H1 (cell line): ENCODE results near the gene C11orf98. TPM values are rescaled to one million over a fixed set of nuclear protein-coding genes. Genes with fewer than 3 reads are reported as not detected.
A peak's percentile ranks its signal among the peaks of the same experiment; 100 is the strongest.

ENCODE experiments used
- CTCF ChIA-PET: fragments of 300-600 bp; sonication (Branson Sonifier 250); formaldehyde crosslinking; loops from one replicate; lab custom pipeline; 2021; ENCODE audit not compliant: partially characterized antibody; lab: Charles Lee
- POLR2A ChIA-PET: fragments of 300-600 bp; sonication (Branson Sonifier 250); formaldehyde crosslinking; loops from one replicate; lab custom pipeline; 2021; ENCODE audit warnings: inconsistent platforms; ENCODE audit not compliant: partially characterized antibody; lab: Charles Lee
- DNase-seq, 2 experiments: peaks; one replicate each; pipeline versions ENCODE4 v3.0.0 to v3.0.0-alpha.2; 2010 to 2022; ENCODE audit warnings: low spot score in 2 of 2, low read depth in 1 of 2, mixed read lengths in 1 of 2
- FAIRE-seq: peaks from 2 replicates; lab custom pipeline; 2011; peaks lifted over from hg19 to GRCh38; lab: Jason Lieb, UNC
- H2AFZ ChIP-seq: 2 replicates; pipeline ENCODE4 v1.8.1; 2012; ENCODE audit warnings: low read length, inconsistent platforms
- H2AK5ac ChIP-seq: 2 replicates; pipeline ENCODE4 v1.6.1; 2013; ENCODE audit warnings: low read depth, low read length
- H2BK120ac ChIP-seq: replicated peaks from 2 replicates; pipeline ENCODE3; 2013; ENCODE audit warnings: low read depth, low read length, inconsistent platforms
- H2BK12ac ChIP-seq: 2 replicates; pipeline ENCODE4 v1.6.1; 2013; ENCODE audit warnings: low read depth, low read length
- H2BK15ac ChIP-seq: 2 replicates; pipeline ENCODE4 v1.6.1; 2013; ENCODE audit warnings: low read length
- H2BK20ac ChIP-seq: 2 replicates; pipeline ENCODE4 v1.6.1; 2013; ENCODE audit warnings: low read length
- H2BK5ac ChIP-seq: 2 replicates; pipeline ENCODE4 v1.6.1; 2013; ENCODE audit warnings: low read depth, low read length
- H3K14ac ChIP-seq: 2 replicates; pipeline ENCODE4 v1.6.1; 2013; ENCODE audit warnings: inconsistent platforms; ENCODE audit not compliant: insufficient read length
- H3K18ac ChIP-seq: 2 replicates; pipeline ENCODE4 v1.6.1; 2013; ENCODE audit warnings: low read length; ENCODE audit errors: extremely low read depth
- H3K23ac ChIP-seq: 2 replicates; pipeline ENCODE4 v1.6.1; 2013; ENCODE audit warnings: inconsistent platforms; ENCODE audit not compliant: insufficient read length
- H3K23me2 ChIP-seq: 2 replicates; pipeline ENCODE4 v1.6.1; 2013; ENCODE audit warnings: low read depth, low read length
- H3K27ac ChIP-seq: 2 replicates; pipeline ENCODE4 v1.6.1; 2011; ENCODE audit warnings: low read depth, low read length, inconsistent platforms
- H3K27me3 ChIP-seq, 4 experiments: replicated peaks in 1 of 4; 1 replicate in 1 of 4; 2 replicates in 3 of 4; pipeline versions ENCODE4 v1.6.1 to v1.8.1; 2011 to 2013; ENCODE audit warnings: low read length in 3 of 4, mild to moderate bottlenecking in 3 of 4, inconsistent platforms in 2 of 4, mixed read lengths in 2 of 4, moderate library complexity in 1 of 4; ENCODE audit not compliant: control insufficient read depth in 3 of 4, insufficient read depth in 3 of 4; ENCODE audit errors: extremely low read depth in 1 of 4
- H3K36me3 ChIP-seq, 4 experiments: 2 replicates each; pipeline versions ENCODE4 v1.6.1 to v1.8.1; 2011 to 2013; ENCODE audit warnings: mild to moderate bottlenecking in 4 of 4, low read length in 3 of 4, moderate library complexity in 2 of 4, control low read depth in 1 of 4, inconsistent platforms in 1 of 4; ENCODE audit not compliant: insufficient read depth in 4 of 4, control insufficient read depth in 2 of 4
- H3K4ac ChIP-seq: replicated peaks from 2 replicates; pipeline ENCODE3; 2013; ENCODE audit warnings: low read length, low read depth, mixed read lengths, inconsistent platforms; ENCODE audit not compliant: insufficient read length
- H3K4me1 ChIP-seq, 4 experiments: replicated peaks in 1 of 4; 1 replicate in 1 of 4; 2 replicates in 3 of 4; pipeline versions ENCODE4 v1.6.1 to v1.8.1; 2011 to 2013; ENCODE audit warnings: low read length in 3 of 4, inconsistent platforms in 2 of 4, mixed read lengths in 1 of 4; ENCODE audit not compliant: insufficient read depth in 4 of 4, control insufficient read depth in 3 of 4
- H3K4me2 ChIP-seq, 2 experiments: 2 replicates each; pipeline versions ENCODE4 v1.6.1 to v1.8.1; 2011 to 2013; ENCODE audit warnings: low read depth in 2 of 2, low read length in 2 of 2, control low read depth in 1 of 2, inconsistent platforms in 1 of 2, mild to moderate bottlenecking in 1 of 2; ENCODE audit not compliant: insufficient read depth in 1 of 2
- H3K4me3 ChIP-seq, 4 experiments: fragments of 200-600, 300-600 bp in 1 of 4; sonication (generic), shearing (Covaris generic), sonication (Bioruptor Twin) in 1 of 4; 2 replicates each; pipeline versions ENCODE4 v1.5.1 to v1.8.1; 2011 to 2016; ENCODE audit warnings: low read length in 4 of 4, low read depth in 3 of 4, control low read depth in 2 of 4, inconsistent platforms in 2 of 4, mild to moderate bottlenecking in 2 of 4, mixed read lengths in 1 of 4, moderate library complexity in 1 of 4; ENCODE audit not compliant: insufficient read depth in 2 of 4; ENCODE audit errors: extremely low read depth in 1 of 4
- H3K56ac ChIP-seq: replicated peaks from 2 replicates; pipeline ENCODE3; 2013; ENCODE audit warnings: low read depth, mild to moderate bottlenecking, mixed read lengths, low read length, inconsistent platforms; ENCODE audit not compliant: insufficient read length
- H3K79me1 ChIP-seq: 2 replicates; pipeline ENCODE4 v1.6.1; 2013; ENCODE audit warnings: low read depth, low read length, control low read depth
- H3K79me2 ChIP-seq, 2 experiments: 2 replicates each; pipeline versions ENCODE4 v1.6.1 to v1.8.1; 2012 to 2013; ENCODE audit warnings: low read length in 2 of 2, mild to moderate bottlenecking in 2 of 2, inconsistent platforms in 1 of 2; ENCODE audit not compliant: insufficient read depth in 2 of 2, control insufficient read depth in 1 of 2
- H3K9ac ChIP-seq, 4 experiments: replicated peaks in 1 of 4; 1 replicate in 1 of 4; 2 replicates in 3 of 4; pipeline versions ENCODE4 v1.6.1 to v1.8.1; 2011 to 2013; ENCODE audit warnings: low read depth in 3 of 4, low read length in 3 of 4, control low read depth in 2 of 4, mild to moderate bottlenecking in 2 of 4, moderate library complexity in 2 of 4, inconsistent platforms in 1 of 4; ENCODE audit errors: extremely low read depth in 1 of 4
- H3K9me3 ChIP-seq, 2 experiments: 2 replicates each; pipeline versions ENCODE4 v1.6.1 to v1.8.1; 2012 to 2013; ENCODE audit warnings: mild to moderate bottlenecking in 2 of 2, moderate library complexity in 2 of 2, control low read depth in 1 of 2, inconsistent platforms in 1 of 2, low read depth in 1 of 2, low read length in 1 of 2, mixed read lengths in 1 of 2; ENCODE audit not compliant: insufficient read depth in 2 of 2
- H4K20me1 ChIP-seq, 2 experiments: replicated peaks in 1 of 2; 2 replicates each; pipeline versions ENCODE3 to v1.8.1; 2011 to 2013; ENCODE audit warnings: inconsistent platforms in 2 of 2, low read length in 2 of 2, mild to moderate bottlenecking in 1 of 2; ENCODE audit not compliant: insufficient read depth in 2 of 2, control insufficient read depth in 1 of 2
- H4K5ac ChIP-seq: 2 replicates; pipeline ENCODE4 v1.6.1; 2013; ENCODE audit warnings: low read length, low read depth, mixed read lengths, inconsistent platforms; ENCODE audit not compliant: insufficient read length
- H4K8ac ChIP-seq: 2 replicates; pipeline ENCODE4 v1.8.0; 2013; ENCODE audit warnings: mild to moderate bottlenecking, moderate library complexity, low read length, inconsistent platforms; ENCODE audit not compliant: insufficient read depth; ENCODE audit errors: extremely low read depth
- H4K91ac ChIP-seq: replicated peaks from 2 replicates; pipeline ENCODE3; 2013; ENCODE audit warnings: low read length, mixed read lengths, inconsistent platforms; ENCODE audit not compliant: insufficient read length
- KDM5A ChIP-seq: fragments of 200-600 bp; IDR thresholded peaks from 2 replicates; pipeline ENCODE4 v1.7.1; 2012; ENCODE audit warnings: mild to moderate bottlenecking, low read length, inconsistent platforms, mixed read lengths
- PHF8 ChIP-seq: fragments of 200-600 bp; sonication (generic); conservative IDR thresholded peaks from 2 replicates; pipeline ENCODE4 v1.7.1; 2012; ENCODE audit warnings: low read depth, mild to moderate bottlenecking, inconsistent platforms, low read length, moderate library complexity
- SUZ12 ChIP-seq: fragments of 200-600 bp; sonication (generic); IDR thresholded peaks from 2 replicates; pipeline ENCODE4 v1.6.1; 2012; ENCODE audit warnings: mild to moderate bottlenecking, inconsistent platforms, low read length, moderate library complexity, mixed read lengths
- WGBS, 2 experiments: shearing (Covaris generic) in 1 of 2; methylation state at CpG; one replicate each; pipeline versions ENCODE4 v1.1.6 to v1.1.7; 2013 to 2015; ENCODE audit warnings: low lambda C conversion rate in 2 of 2, mixed read lengths in 2 of 2, inconsistent platforms in 1 of 2, low coverage in 1 of 2, missing lambda C conversion rate in 1 of 2; ENCODE audit not compliant: insufficient replicate concordance in 2 of 2, insufficient coverage in 1 of 2, insufficient read length in 1 of 2; ENCODE audit errors: extremely low coverage in 1 of 2, missing lambda C conversion rate in 1 of 2; 5-methylcytosine and 5-hydroxymethylcytosine counted together
- polyA plus RNA-seq, 7 experiments: library from polyadenylated mRNA; depleted of rRNA in 3 of 7; stranded (reverse) in 5 of 7; unstranded in 2 of 7; fragments of >200 nt in 5 of 7; fragments of 200-250 nt in 2 of 7; gene quantifications; 1 replicate in 5 of 7; 2 replicates in 1 of 7; 4 replicates in 1 of 7; pipeline versions ENCODE4 v1.2.1 to v1.2.3, GENCODE V29; 2011 to 2013; ENCODE audit warnings: missing spikeins in 2 of 7, mixed read lengths in 2 of 7
- total RNA-seq: library from RNA; stranded (reverse); fragmentation: NEBNext Ultra II Directional; extraction: Animal tissue kit (Norgen Biotek cat#: 25700); gene quantifications from 2 replicates; pipeline ENCODE4 v1.2.1, GENCODE V29; 2021

C11orf98 gene
- total and polyA plus RNA-seq, 2 of the 8 experiments (the other 6 are each of a cell fraction or from before 2014, with no cell fraction given), result 68.0 to 171 TPM

GRCh38 chr11:62708793-62709192, 43.8 kb upstream of the C11orf98 start:
- H3K14ac ChIP-seq, result no peak overlapping the region
- H3K9ac ChIP-seq, result peak overlapping the region; percentile 61 to 81 (median 70); a peak in 6 of 7 replicates
- H3K36me3 ChIP-seq, result peaks cover 12 to 33% (median 17%) of the 10 kb centered on the region in 4 experiments
- H2BK5ac ChIP-seq, result peak overlapping the region; percentile 82
- no peaks in the 10 kb centered on the region; the same call in 1 of the 2 replicates for H3K79me1 ChIP-seq
- H3K23ac ChIP-seq, result no peak overlapping the region
- ChIA-PET CTCF (interaction anchor here (0.6 to 3.8 kb wide), 10 partner anchors 12 to 365 kb away, joined by 3 to 21 read pairs (median 4); partner anchors contain the start of genes LBHD1, UBXN1, UQCC3 and ZBTB3), POLR2A (interaction anchor here (0.6 to 61.4 kb wide), 33 partner anchors 9 to 172 kb away, joined by 3 to 2041 read pairs (median 8); partner anchors contain the start of genes B3GAT3, C11orf98, CSKMT and EEF1G)
- H3K27ac ChIP-seq, result peak overlapping the region; percentile 78; the same call in 1 of the 2 replicates
- 7% methylated on average over 7 of the region's 7 CpGs; no CpG with 5 or more reads in 1 of the 2 experiments for WGBS, 2 experiments
- TF ChIP-seq KDM5A (no peak), PHF8 (0 out of 2 replicates have a peak, but pooled peaks have one; percentile 23), SUZ12 (0 out of 2 replicates have a peak, but pooled peaks have one; percentile 13)
- peak overlapping the region; percentile 85; the same call in 1 of the 2 replicates for H2BK12ac ChIP-seq
- peak overlapping the region; percentile 45 for H4K91ac ChIP-seq
- H3K4me3 ChIP-seq, result peak overlapping the region; percentile 68 to 89 (median 84)
- FAIRE-seq (no peak), DNase-seq (peak in 1 of 2 experiments; percentile 69)
- no peak overlapping the region for H2BK120ac ChIP-seq
- H3K27me3 ChIP-seq, result no peaks in the 10 kb centered on the region
- H3K56ac ChIP-seq, result no peak overlapping the region
- peak overlapping the region; percentile 14 for H4K5ac ChIP-seq
- peaks cover 22% of the 10 kb centered on the region for H3K23me2 ChIP-seq
- 0 out of 2 replicates have a peak overlapping the region, but pooled peaks have one; percentile 50 for H2BK15ac ChIP-seq
- peak overlapping the region; percentile 25; the same call in 1 of the 2 replicates for H2AK5ac ChIP-seq
- no peak overlapping the region for H2BK20ac ChIP-seq
- H3K4me2 ChIP-seq, result peak overlapping the region; percentile 99
- H3K4ac ChIP-seq, result no peak overlapping the region
- H4K20me1 ChIP-seq, result no peaks in the 10 kb centered on the region
- H3K9me3 ChIP-seq, result no peaks in the 10 kb centered on the region
- peak overlapping the region; percentile 33; the same call in 1 of the 2 replicates for H2AFZ ChIP-seq
- peaks cover 7 to 34% (median 20%) of the 10 kb centered on the region in 4 experiments for H3K4me1 ChIP-seq
- peak overlapping the region; percentile 100; the same call in 1 of the 2 replicates for H4K8ac ChIP-seq
- H3K79me2 ChIP-seq, result peaks cover 0 to 9% of the 10 kb centered on the region in 2 experiments; a peak in 1 of 4 replicates
- peak overlapping the region; percentile 79; the same call in 1 of the 2 replicates for H3K18ac ChIP-seq
